Dedifferentiated amniotic fluid mesenchymal stem cell (primary cell): ENCODE measurements around the gene ALPK1.

Experiments
- DNase-seq: peaks from one replicate; pipeline ENCODE4 v3.0.0-alpha.2; 2016; ENCODE audit errors: extremely low spot score

Gene ALPK1

GRCh38 chr4:112328734-112329130 lies 31.6 kb downstream of the ALPK1 start:
- DNase-seq, result no peak

GRCh38 chr4:112329672-112330375 lies 32.7 kb downstream of the ALPK1 start:
- no peak for DNase-seq

- DNase-seq, result no peak
Observed at GRCh38 chr4:112330921-112331320, 33.8 kb downstream of the ALPK1 start.

GRCh38 chr4:112332398-112332797 lies 35.2 kb downstream of the ALPK1 start:
- no peak for DNase-seq

- no peak for DNase-seq
Observed at GRCh38 chr4:112340023-112340422, 42.9 kb downstream of the ALPK1 start.

GRCh38 chr4:112341033-112341432 lies 43.9 kb downstream of the ALPK1 start:
- DNase-seq, result no peak

GRCh38 chr4:112343330-112344080 lies 46.3 kb downstream of the ALPK1 start:
- DNase-seq, result no peak

GRCh38 chr4:112348488-112349158 lies 51.5 kb downstream of the ALPK1 start:
- peak; percentile 40 for DNase-seq

- no peak for DNase-seq
Observed at GRCh38 chr4:112352736-112353135, 55.6 kb downstream of the ALPK1 start.

GRCh38 chr4:112355662-112356061 lies 58.5 kb downstream of the ALPK1 start:
- no peak for DNase-seq

GRCh38 chr4:112357453-112357852 lies 60.3 kb downstream of the ALPK1 start:
- DNase-seq, result no peak

- no peak for DNase-seq
Observed at GRCh38 chr4:112357897-112358296, 60.7 kb downstream of the ALPK1 start.

GRCh38 chr4:112358415-112358814 lies 61.2 kb downstream of the ALPK1 start:
- DNase-seq, result no peak

- DNase-seq, result no peak
Observed at GRCh38 chr4:112358952-112359749, 62.0 kb downstream of the ALPK1 start.

- no peak for DNase-seq
Observed at GRCh38 chr4:112361181-112361791, 64.1 kb downstream of the ALPK1 start.

GRCh38 chr4:112370466-112370865 lies 73.3 kb downstream of the ALPK1 start:
- peak; percentile 51 for DNase-seq

GRCh38 chr4:112371361-112371760 lies 74.2 kb downstream of the ALPK1 start:
- DNase-seq, result no peak

GRCh38 chr4:112374850-112375249 lies 77.7 kb downstream of the ALPK1 start:
- DNase-seq, result no peak

- DNase-seq, result no peak
Observed at GRCh38 chr4:112377171-112377570, 80.0 kb downstream of the ALPK1 start.

GRCh38 chr4:112377594-112378242 lies 80.5 kb downstream of the ALPK1 start:
- no peak for DNase-seq

GRCh38 chr4:112378243-112378620 lies 81.1 kb downstream of the ALPK1 start:
- DNase-seq, result no peak
